SU-DHL-6 (cell line): Measurements from ENCODE around the gene AP2M1.

Source experiments
- H2AFZ ChIP-seq: fragments of 200-600 bp; sonication (generic); 2 replicates; pipeline ENCODE4 v1.6.1; 2014; ENCODE audit warnings: low read depth, mild to moderate bottlenecking, moderate library complexity, mixed read lengths, antibody characterized with exemption, low read length; ENCODE audit not compliant: severe bottlenecking
- H3F3A ChIP-seq: fragments of 200-600 bp; shearing (Covaris generic); 2 replicates; pipeline ENCODE4 v1.6.0; 2016; ENCODE audit warnings: antibody characterized with exemption, mild to moderate bottlenecking; ENCODE audit not compliant: insufficient read depth
- H3K27ac ChIP-seq: fragments of 200-600 bp; sonication (generic); 2 replicates; pipeline ENCODE4 v1.5.1; 2016; ENCODE audit warnings: low read depth, mild to moderate bottlenecking, low read length, moderate library complexity, mixed read lengths
- H3K27me3 ChIP-seq: fragments of 200-600 bp; sonication (generic), shearing (Covaris generic); 2 replicates; pipeline ENCODE4 v1.6.0; 2014; ENCODE audit warnings: mild to moderate bottlenecking, low read length
- H3K36me3 ChIP-seq: fragments of 200-600 bp; sonication (generic); 2 replicates; pipeline ENCODE4 v1.6.1; 2014; ENCODE audit warnings: mild to moderate bottlenecking, low read length, mixed read lengths
- H3K4me2 ChIP-seq: fragments of 300-600, 200-600 bp; shearing (Covaris generic), sonication (generic); 2 replicates; pipeline ENCODE4 v1.6.0; 2014; ENCODE audit warnings: low read length, low read depth, mild to moderate bottlenecking; ENCODE audit not compliant: poor library complexity, severe bottlenecking
- H3K4me3 ChIP-seq: fragments of 200-600 bp; sonication (generic); 2 replicates; pipeline ENCODE4 v1.5.1; 2014; ENCODE audit warnings: antibody characterized with exemption, low read length, mild to moderate bottlenecking, mixed read lengths; ENCODE audit not compliant: insufficient read depth, poor library complexity, severe bottlenecking
- H3K79me2 ChIP-seq: fragments of 200-600 bp; sonication (generic); 2 replicates; pipeline ENCODE4 v1.6.1; 2014; ENCODE audit warnings: mild to moderate bottlenecking, low read length, moderate library complexity; ENCODE audit not compliant: insufficient read depth
- H3K9ac ChIP-seq: fragments of 200-600 bp; sonication (generic); 2 replicates; pipeline ENCODE4 v1.7.0; 2014; ENCODE audit warnings: mild to moderate bottlenecking, low read length
- H3K9me2 ChIP-seq: fragments of 200-600 bp; sonication (generic); replicated peaks from 2 replicates; pipeline ENCODE4 v1.6.1; 2014; ENCODE audit warnings: low read length; ENCODE audit not compliant: insufficient read depth
- H3K9me3 ChIP-seq: fragments of 200-600 bp; sonication (generic); 2 replicates; pipeline ENCODE4 v1.6.1; 2014; ENCODE audit warnings: low read length, mixed read lengths; ENCODE audit not compliant: insufficient read depth
- H4K20me1 ChIP-seq: fragments of 200-600 bp; sonication (generic); 2 replicates; pipeline ENCODE4 v1.6.1; 2014; ENCODE audit warnings: low read depth, mild to moderate bottlenecking, antibody characterized with exemption, low read length, moderate library complexity, mixed read lengths
- CTCF ChIP-seq: fragments of 200-600 bp; sonication (generic); IDR thresholded peaks from one replicate; pipeline ENCODE4 v1.5.1; 2017; ENCODE audit warnings: antibody characterized with exemption, mild to moderate bottlenecking, low read length, moderate library complexity; ENCODE audit not compliant: insufficient read depth, poor library complexity, severe bottlenecking
- EZH2phosphoT487 ChIP-seq: fragments of 200-600 bp; sonication (generic), shearing (Covaris generic); conservative IDR thresholded peaks from 2 replicates; pipeline ENCODE4 v1.6.1; 2018; ENCODE audit warnings: mild to moderate bottlenecking, antibody characterized with exemption, low read length, moderate library complexity, mixed read lengths

The AP2M1 gene

GRCh38 chr3:184132945-184133344 lies 41.7 kb upstream of the AP2M1 start:
- H3K9me2 ChIP-seq = no peaks in the 10 kb centered on the region
- H3K27me3 ChIP-seq = no peaks in the 10 kb centered on the region
- H3K4me2 ChIP-seq = no peak overlapping the region
- no peaks in the 10 kb centered on the region for H3K36me3 ChIP-seq
- H4K20me1 ChIP-seq = no peaks in the 10 kb centered on the region
- H3K9me3 ChIP-seq = no peaks in the 10 kb centered on the region
- H3K4me3 ChIP-seq = no peak overlapping the region
- no peak overlapping the region for H2AFZ ChIP-seq
- H3K27ac ChIP-seq = no peak overlapping the region
- TF ChIP-seq EZH2phosphoT487 (no peak), CTCF (no peak)
- H3K9ac ChIP-seq = no peak overlapping the region
- H3F3A ChIP-seq = peaks cover 17% of the 10 kb centered on the region; the same call in 1 of the 2 replicates
- peaks cover 37% of the 10 kb centered on the region for H3K79me2 ChIP-seq

DNA sequence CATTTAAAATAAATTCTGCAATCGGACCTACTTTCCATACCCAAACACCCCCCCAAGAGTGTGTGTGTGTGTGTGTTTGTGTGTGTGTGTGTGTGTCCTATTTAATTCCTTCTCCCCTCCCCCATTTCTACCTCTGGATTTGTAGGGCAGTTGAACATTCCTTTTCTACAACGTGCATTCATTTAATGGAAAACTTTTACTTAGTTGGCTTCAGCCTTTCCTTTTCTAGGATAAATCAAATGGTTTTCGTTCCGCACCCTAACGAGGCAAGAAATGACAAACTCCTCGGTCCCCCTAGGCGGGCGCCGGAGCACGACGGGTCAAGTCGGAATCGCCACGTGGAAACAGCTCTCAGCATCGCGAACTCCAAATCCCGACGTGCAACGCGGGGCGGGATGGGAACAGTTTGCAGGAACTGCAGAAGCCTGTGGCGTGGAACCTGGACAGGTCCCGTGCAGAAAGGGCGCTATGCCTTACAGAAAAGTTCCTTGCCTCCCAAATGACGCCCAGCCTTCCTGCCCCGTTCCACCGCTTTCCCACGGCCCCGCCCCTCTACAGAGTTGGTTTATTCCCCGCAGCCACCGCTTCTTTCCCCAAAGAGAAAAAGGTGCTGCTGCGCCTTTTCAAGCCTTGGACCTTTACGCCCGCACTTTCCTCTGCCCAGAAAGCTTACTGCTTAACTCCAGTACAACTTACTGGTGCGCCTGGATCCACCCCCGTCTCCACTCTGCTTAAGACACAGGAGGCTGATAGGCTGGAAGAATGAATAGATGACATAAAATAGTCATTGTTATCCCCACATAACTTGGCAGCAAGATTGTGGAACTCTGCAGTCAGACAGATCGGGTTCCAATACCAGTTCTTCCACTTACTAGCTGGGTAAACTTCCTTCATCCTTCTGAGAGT lies 40.6 kb upstream of the AP2M1 start:
- H3K9ac ChIP-seq = peak overlapping the region; percentile 83
- peaks cover 40% of the 10 kb centered on the region for H3K79me2 ChIP-seq
- no peaks in the 10 kb centered on the region for H3K9me2 ChIP-seq
- no peaks in the 10 kb centered on the region for H3K36me3 ChIP-seq
- H3K27me3 ChIP-seq = no peaks in the 10 kb centered on the region
- H3F3A ChIP-seq = peaks cover 17% of the 10 kb centered on the region; the same call in 1 of the 2 replicates
- TF ChIP-seq EZH2phosphoT487 = no peak
- no peak for TF ChIP-seq CTCF
- H3K27ac ChIP-seq = peak overlapping the region; percentile 70
- no peaks in the 10 kb centered on the region for H4K20me1 ChIP-seq
- peak overlapping the region; percentile 84 for H3K4me3 ChIP-seq
- H2AFZ ChIP-seq = peak overlapping the region; percentile 64
- H3K9me3 ChIP-seq = no peaks in the 10 kb centered on the region
- H3K4me2 ChIP-seq = peak overlapping the region; percentile 91

DNA sequence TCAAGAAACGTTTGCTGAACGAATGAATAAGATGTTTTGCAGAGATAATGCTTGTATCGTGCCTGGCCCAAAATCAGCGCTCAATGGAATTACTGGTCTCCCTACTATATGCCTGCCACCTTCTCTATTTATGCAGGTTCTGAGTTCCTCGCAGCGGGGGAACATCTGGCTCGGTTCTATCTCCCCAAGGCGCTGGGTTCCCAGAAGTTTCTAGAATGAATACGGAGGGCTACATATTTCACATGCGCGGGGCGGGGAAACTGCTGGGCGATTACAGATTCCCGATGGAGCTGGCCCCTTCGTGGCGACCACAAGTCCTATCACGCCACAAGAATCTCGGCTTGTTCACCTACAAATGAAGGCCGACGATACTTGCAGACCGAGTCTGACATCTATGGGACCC lies 39.9 kb upstream of the AP2M1 start:
- TF ChIP-seq CTCF (no peak), EZH2phosphoT487 (no peak)
- Histone ChIP-seq H3K9me2 (no peaks in the 10 kb centered on the region), H3K27ac (peak overlapping the region; percentile 70), H2AFZ (peak overlapping the region; percentile 64), H3K36me3 (no peaks in the 10 kb centered on the region), H4K20me1 (no peaks in the 10 kb centered on the region), H3K9me3 (no peaks in the 10 kb centered on the region), H3K9ac (peak overlapping the region; percentile 83), H3K79me2 (peaks cover 40% of the 10 kb centered on the region), H3K4me3 (peak overlapping the region; percentile 84), H3F3A (peaks cover 17% of the 10 kb centered on the region; the same call in 1 of the 2 replicates), H3K4me2 (peak overlapping the region; percentile 91), H3K27me3 (no peaks in the 10 kb centered on the region)
